ENCODE measurements around the gene CPNE2. TPM values are rescaled to one million over a fixed set of nuclear protein-coding genes. Genes with fewer than 3 reads are reported as not detected.

CPNE2 gene
- total and polyA plus RNA-seq, 2 of the 8 experiments (the other 6 are each of a cell fraction or from before 2014, with no cell fraction given): 10.6 to 39.5 TPM

DNA sequence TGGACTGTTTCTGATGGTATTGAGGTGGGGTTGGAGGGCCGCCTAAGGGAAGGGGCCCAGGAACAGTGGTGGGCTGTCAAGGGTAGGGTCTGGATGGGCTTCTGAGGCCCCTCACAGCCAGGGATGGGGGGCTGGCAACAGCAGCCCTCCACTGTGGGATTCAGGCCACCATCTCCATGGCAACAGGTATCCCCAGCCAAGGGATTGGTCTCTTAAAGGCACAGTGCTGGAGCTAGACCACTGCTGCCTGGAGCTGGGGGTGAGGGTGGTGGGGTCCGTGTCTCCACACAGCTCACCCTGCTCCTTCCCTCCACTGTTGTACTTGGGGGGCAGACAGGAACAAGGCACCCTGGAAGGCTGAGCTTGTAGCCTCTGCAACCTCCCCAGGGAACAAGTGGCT lies 51.6 kb downstream of the CPNE2 start (continued):
- TF ChIP-seq SP4 (IDR thresholded peaks at IDR 0.05; ENCODE audit: low read length) (no peak), BACH1 (IDR thresholded peaks at IDR 0.05; ENCODE audit: low read length) (no peak), GTF2F1 (IDR thresholded peaks at IDR 0.05; ENCODE audit: borderline replicate concordance, low read depth, low read length) (no peak)
